HUES6 (cell line): ENCODE data around the gene MTMR6.
A peak's percentile ranks its signal among the peaks of the same experiment; 100 is the strongest.

ENCODE experiments used
- H3K27ac ChIP-seq: 2 replicates; pipeline ENCODE4 v1.7.0; 2013; ENCODE audit warnings: low read depth, mild to moderate bottlenecking, low read length, inconsistent platforms
- H3K27me3 ChIP-seq: 2 replicates; pipeline ENCODE4 v1.6.1; 2013; ENCODE audit warnings: low read length; ENCODE audit not compliant: control insufficient read depth, insufficient read depth
- H3K36me3 ChIP-seq: 2 replicates; pipeline ENCODE4 v1.6.1; 2013; ENCODE audit warnings: low read length; ENCODE audit not compliant: control insufficient read depth, insufficient read depth
- H3K4me1 ChIP-seq: 2 replicates; pipeline ENCODE4 v1.6.1; 2013; ENCODE audit warnings: low read length; ENCODE audit not compliant: control insufficient read depth, insufficient read depth
- H3K4me3 ChIP-seq: 2 replicates; pipeline ENCODE4 v1.5.1; 2013; ENCODE audit warnings: low read depth, low read length
- H3K9ac ChIP-seq: one replicate; pipeline ENCODE4 v1.6.1; 2013; ENCODE audit warnings: mild to moderate bottlenecking, low read length
- H3K9me3 ChIP-seq: 2 replicates; pipeline ENCODE4 v1.6.1; 2013; ENCODE audit warnings: low read depth, low read length; ENCODE audit not compliant: control insufficient read depth, insufficient read depth

Gene MTMR6

GRCh38 chr13:25301347-25302113 is 14.2 kb upstream of the MTMR6 start, which contains the start of gene NUP58:
Gene NUP58, plus strand, starts transcription at chr13:25301625. Its CDS starts 149 bp downstream, at chr13:25301774.
- peaks cover 6% of the 10 kb centered on the region for H3K4me1 ChIP-seq
- no peaks in the 10 kb centered on the region for H3K9me3 ChIP-seq
- peaks cover 10% of the 10 kb centered on the region for H3K27me3 ChIP-seq
- peak within 1 kb of the TSS; percentile 84 for H3K4me3 ChIP-seq
- peak within 1 kb of the TSS; percentile 79; the same call in 1 of the 2 replicates for H3K27ac ChIP-seq
- peaks cover 24% of the 10 kb centered on the region for H3K36me3 ChIP-seq
- peak within 1 kb of the TSS; percentile 87 for H3K9ac ChIP-seq

- Histone ChIP-seq H3K27me3 (peaks cover 16% of the 10 kb centered on the region), H3K4me1 (peaks cover 6% of the 10 kb centered on the region), H3K9ac (peak overlapping the region; percentile 87), H3K9me3 (no peaks in the 10 kb centered on the region), H3K4me3 (peak overlapping the region; percentile 84), H3K27ac (no peak overlapping the region), H3K36me3 (peaks cover 22% of the 10 kb centered on the region)
These were observed 13.6 kb upstream of the MTMR6 start for GRCh38 chr13:25300861-25301346.

- H3K4me1 ChIP-seq = no peaks in the 10 kb centered on the region
- H3K27ac ChIP-seq = no peak overlapping the region
- H3K27me3 ChIP-seq = peaks cover 25% of the 10 kb centered on the region
- no peak overlapping the region for H3K4me3 ChIP-seq
- H3K36me3 ChIP-seq = no peaks in the 10 kb centered on the region
- no peak overlapping the region for H3K9ac ChIP-seq
- H3K9me3 ChIP-seq = no peaks in the 10 kb centered on the region
These were observed 8.4 kb upstream of the MTMR6 start for GRCh38 chr13:25295701-25296100.

- Histone ChIP-seq H3K9ac (no peak overlapping the region), H3K27ac (no peak overlapping the region), H3K4me1 (no peaks in the 10 kb centered on the region), H3K4me3 (no peak overlapping the region), H3K36me3 (no peaks in the 10 kb centered on the region), H3K9me3 (no peaks in the 10 kb centered on the region), H3K27me3 (peaks cover 25% of the 10 kb centered on the region)
These were observed 7.9 kb upstream of the MTMR6 start for GRCh38 chr13:25295228-25295627.

- Histone ChIP-seq H3K36me3 (no peaks in the 10 kb centered on the region), H3K27ac (no peak overlapping the region), H3K9ac (no peak overlapping the region), H3K27me3 (peaks cover 21% of the 10 kb centered on the region), H3K4me1 (no peaks in the 10 kb centered on the region), H3K4me3 (no peak overlapping the region), H3K9me3 (no peaks in the 10 kb centered on the region)
These were observed 5.0 kb upstream of the MTMR6 start for GRCh38 chr13:25292301-25292700.

GRCh38 chr13:25291691-25292090 is 4.4 kb upstream of the MTMR6 start:
- Histone ChIP-seq H3K36me3 (no peaks in the 10 kb centered on the region), H3K9ac (no peak overlapping the region), H3K9me3 (no peaks in the 10 kb centered on the region), H3K27me3 (peaks cover 17% of the 10 kb centered on the region), H3K27ac (no peak overlapping the region), H3K4me3 (no peak overlapping the region), H3K4me1 (no peaks in the 10 kb centered on the region)

- no peak overlapping the region for H3K27ac ChIP-seq
These were observed 1.7 kb upstream of the MTMR6 start for GRCh38 chr13:25288966-25289365.

GRCh38 chr13:25286308-25286968 is 850 bp downstream of the MTMR6 start:
- no peaks in the 10 kb centered on the region for H3K27me3 ChIP-seq
- H3K27ac ChIP-seq = no peak overlapping the region
- H3K4me1 ChIP-seq = no peaks in the 10 kb centered on the region
- no peaks in the 10 kb centered on the region for H3K9me3 ChIP-seq
- peak overlapping the region; percentile 90 for H3K4me3 ChIP-seq
- H3K9ac ChIP-seq = peak overlapping the region; percentile 75
- no peaks in the 10 kb centered on the region for H3K36me3 ChIP-seq

More at GRCh38 chr13:25288966-25289365, 1.7 kb upstream of the MTMR6 start:
- H3K36me3 ChIP-seq = no peaks in the 10 kb centered on the region
- no peak overlapping the region for H3K9ac ChIP-seq
- no peaks in the 10 kb centered on the region for H3K9me3 ChIP-seq
- no peaks in the 10 kb centered on the region for H3K27me3 ChIP-seq
- H3K4me1 ChIP-seq = no peaks in the 10 kb centered on the region
- no peak overlapping the region for H3K4me3 ChIP-seq

- no peaks in the 10 kb centered on the region for H3K27me3 ChIP-seq
- no peaks in the 10 kb centered on the region for H3K36me3 ChIP-seq
- no peak overlapping the region for H3K4me3 ChIP-seq
- H3K9ac ChIP-seq = no peak overlapping the region
- H3K27ac ChIP-seq = no peak overlapping the region
- H3K9me3 ChIP-seq = no peaks in the 10 kb centered on the region
- no peaks in the 10 kb centered on the region; the same call in 1 of the 2 replicates for H3K4me1 ChIP-seq
These were observed 5.4 kb downstream of the MTMR6 start for GRCh38 chr13:25281935-25282332.

- Histone ChIP-seq H3K27me3 (no peaks in the 10 kb centered on the region), H3K9ac (no peak overlapping the region), H3K4me1 (no peaks in the 10 kb centered on the region; the same call in 1 of the 2 replicates), H3K36me3 (no peaks in the 10 kb centered on the region), H3K4me3 (no peak overlapping the region), H3K27ac (no peak overlapping the region), H3K9me3 (no peaks in the 10 kb centered on the region)
These were observed 5.9 kb downstream of the MTMR6 start for GRCh38 chr13:25281193-25281934.
